GM18858 (cell line): ENCODE data around the gene CD1B.
"Not testable (repeated sequence)": the region's sequence is repeated elsewhere in the genome, so short reads cannot be mapped to it uniquely, and the experiment has no call there.

Source experiments
- ATAC-seq: cut with Tn5 transposase; IDR thresholded peaks from one replicate; pipeline ENCODE4 v1.9.1; 2021; ENCODE audit not compliant: unreplicated experiment

Gene CD1B

DNA sequence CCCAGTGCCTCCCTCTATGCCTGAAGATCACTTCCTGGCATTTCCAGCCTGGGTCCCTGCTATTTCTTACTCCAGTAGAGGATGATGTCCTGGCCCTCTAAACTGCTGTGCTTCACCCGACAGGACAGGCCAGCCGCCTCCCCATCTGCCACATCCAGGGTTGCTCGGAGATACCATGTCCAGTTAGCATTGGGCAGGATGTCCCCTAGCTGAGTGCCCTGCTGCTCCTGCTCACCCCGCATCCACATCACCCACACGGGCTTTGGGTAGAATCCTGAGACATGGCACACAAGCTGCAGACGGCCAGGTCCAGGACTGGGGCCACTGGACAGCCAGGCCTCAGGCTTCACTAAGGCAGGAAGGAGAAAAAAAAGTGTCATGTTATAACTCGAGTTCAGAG is 2.0 kb downstream of the CD1B start:
- ATAC-seq = no peak

DNA sequence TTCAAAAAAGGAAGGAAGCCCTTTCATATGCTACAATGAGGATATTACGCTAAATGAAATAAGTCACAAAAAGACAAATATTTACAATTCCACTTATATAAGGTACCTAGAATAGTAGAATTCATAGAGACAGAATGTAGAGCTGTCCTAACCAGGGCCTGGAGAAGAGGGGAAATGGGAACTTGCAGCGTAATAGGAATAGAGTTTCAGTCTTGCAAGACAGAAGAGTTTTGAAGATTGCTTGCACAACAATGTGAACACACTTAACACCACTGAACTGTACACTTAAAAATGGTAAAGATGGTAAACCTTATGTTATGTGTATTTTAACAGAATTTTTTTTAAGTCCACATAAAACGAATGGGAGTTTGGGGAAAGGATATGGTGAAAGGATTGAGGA is 2.9 kb downstream of the CD1B start:
- no peak for ATAC-seq

DNA sequence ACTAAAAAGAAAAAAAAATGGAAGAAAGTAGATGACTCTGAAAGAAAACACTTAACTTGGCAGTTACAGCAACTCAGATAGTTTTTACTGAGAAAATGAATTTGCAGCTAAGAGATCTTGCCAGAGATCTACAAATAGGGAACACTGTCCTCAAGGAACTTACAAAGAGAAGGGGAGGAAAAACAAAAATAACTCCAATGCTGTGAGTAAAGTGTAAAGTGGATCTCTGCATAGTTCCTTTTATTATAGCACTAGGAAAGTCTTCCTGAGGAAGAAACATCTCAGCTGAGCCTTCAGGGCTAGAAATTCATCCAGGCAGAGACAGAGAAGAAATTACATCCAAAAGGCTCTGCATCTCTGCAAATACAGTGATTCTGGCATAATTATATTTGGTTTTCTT is 3.9 kb downstream of the CD1B start:
- ATAC-seq = no peak

DNA sequence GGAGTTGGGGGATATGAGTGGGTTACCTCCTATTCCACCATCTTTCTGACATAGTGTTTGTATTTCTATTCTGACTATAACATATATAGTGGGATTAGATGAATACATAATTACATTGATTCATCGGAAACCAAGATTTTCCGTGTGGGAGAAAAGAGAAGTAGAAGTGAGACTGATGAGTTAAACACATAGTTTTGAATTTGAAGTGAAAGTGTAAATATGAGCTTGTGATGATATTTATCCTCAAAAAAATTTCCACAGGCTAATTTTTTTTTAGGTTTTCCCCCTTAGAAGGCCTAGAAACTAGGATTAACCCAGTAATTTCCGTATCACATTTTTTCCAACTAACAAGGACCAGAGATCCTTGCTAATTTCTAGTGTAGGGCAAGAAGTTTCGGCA is 6.9 kb downstream of the CD1B start:
- ATAC-seq = no peak

DNA sequence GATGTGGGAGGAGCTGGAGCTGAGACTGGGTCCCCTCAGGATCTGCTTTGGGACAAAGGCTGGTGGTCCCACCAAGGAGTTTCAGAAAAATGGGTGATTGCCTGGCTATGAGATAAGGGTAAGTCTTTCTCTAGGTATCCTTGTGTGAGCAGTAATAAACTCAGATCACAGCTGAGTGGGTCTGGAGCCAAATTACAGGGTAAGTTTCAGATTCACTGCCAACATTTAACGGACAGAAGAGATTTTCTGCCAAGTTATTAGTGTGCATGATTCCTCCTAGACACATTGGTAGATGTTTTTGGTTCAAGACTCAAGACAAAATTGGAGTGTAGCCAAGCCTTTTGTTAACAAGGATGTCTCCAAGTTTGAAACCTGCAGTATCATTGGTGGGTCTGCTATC is 7.5 kb downstream of the CD1B start:
- ATAC-seq = no peak

DNA sequence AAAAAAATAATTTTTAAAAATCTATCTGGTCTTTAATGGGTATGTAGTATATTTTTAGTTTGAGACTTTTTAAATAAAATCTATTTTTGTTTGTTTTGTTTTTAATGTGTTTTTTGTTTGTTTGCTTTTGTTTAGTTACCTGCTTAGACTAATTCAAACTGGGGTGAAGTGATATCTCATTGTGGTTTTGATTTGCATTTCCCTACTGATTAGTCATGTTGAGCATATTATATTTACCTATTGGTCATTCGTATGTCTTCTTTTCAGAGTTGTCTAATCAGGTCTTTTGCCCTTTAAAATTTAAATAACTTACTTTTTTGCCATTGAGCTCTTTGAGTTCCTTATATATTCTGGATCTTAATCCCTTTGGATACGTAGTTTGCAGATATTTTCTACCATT is 20.3 kb downstream of the CD1B start:
- no peak for ATAC-seq

DNA sequence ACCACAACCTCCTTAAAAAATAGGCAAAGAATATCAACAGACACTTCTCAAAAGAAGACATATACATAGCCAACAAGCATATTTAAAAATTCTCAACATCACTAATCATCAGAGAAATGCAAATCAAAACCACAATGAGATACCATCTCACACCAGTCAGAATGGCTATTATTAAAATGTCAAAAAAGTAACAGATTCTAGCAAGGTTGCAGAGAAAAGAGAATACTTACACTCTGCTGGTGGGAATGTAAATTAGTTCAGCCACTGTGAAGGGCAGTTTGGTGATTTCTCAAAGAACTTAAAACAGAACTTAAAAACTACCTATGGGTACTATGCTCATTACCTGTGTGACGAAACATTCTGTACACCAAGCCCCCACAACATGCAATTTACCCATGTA is 20.7 kb downstream of the CD1B start:
- peak; percentile 65 for ATAC-seq

DNA sequence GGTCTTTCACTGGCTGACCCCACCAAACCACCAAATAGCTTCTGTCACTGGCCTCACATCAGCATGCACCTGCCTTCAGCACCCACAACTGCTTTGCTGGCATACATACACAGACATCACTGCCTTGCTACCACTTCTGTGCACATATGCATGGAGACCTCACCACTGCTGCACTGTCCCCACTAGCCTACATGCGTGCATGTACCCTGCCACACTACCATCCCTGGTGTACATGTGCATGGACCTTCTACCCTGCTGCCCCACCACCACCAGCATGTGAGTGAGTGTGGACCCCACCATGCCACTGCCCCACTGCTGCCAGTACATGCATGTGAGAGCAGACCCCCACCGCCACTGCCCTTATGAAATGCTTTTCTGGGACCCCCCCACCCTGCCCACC is 35.5 kb downstream of the CD1B start:
- ATAC-seq = no peak

DNA sequence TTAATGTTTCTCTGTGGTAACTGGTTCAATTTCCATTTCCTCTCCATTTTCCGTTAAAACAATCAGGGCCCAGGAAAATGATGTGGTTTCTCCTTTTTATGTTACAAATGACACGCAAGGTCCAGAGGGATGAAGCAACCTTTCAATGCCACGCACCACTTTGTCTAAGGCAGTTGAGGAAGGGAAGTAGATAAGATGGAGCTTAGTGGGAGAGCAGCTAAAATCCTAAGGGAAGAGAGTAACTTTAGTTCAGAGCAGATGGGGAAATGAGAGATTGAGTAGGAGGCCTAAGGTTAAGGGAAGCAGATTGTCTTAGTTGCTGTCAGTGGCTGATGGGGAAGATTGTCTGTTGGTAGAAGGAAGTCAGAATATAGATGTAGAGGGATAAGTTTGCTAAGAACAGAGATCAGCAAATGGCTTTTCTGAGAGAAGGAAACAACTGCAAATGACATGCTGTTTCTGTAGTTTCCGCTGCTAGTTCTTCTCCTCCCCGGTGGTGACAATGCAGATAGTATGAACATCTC is 40.9 kb downstream of the CD1B start:
- no peak for ATAC-seq

DNA sequence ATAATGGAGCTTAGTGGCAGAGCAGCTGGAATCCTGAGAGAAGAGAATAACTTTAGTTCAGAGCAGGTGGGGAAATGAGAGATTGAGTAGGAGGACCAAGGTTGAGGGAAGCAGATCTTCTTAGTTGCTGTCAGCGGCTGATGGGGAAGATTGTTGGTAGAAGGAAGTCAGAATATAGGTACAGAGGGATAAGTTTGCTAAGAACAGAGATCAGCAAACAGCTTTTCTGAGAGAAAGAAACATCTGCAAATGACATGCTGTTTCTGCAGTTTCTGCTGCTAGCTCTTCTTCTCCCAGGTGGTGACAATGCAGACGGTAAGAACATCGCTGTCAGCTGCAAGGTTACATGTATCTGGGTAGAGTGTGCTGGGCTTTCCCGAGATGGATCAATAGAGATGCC is 41.5 kb downstream of the CD1B start, which contains the start of gene CD1C:
TSS of gene CD1C (plus strand) at position 113 of the 400 bp plus-strand sequence. CDS start at position 255, 142 bp downstream.
- no peak for ATAC-seq

DNA sequence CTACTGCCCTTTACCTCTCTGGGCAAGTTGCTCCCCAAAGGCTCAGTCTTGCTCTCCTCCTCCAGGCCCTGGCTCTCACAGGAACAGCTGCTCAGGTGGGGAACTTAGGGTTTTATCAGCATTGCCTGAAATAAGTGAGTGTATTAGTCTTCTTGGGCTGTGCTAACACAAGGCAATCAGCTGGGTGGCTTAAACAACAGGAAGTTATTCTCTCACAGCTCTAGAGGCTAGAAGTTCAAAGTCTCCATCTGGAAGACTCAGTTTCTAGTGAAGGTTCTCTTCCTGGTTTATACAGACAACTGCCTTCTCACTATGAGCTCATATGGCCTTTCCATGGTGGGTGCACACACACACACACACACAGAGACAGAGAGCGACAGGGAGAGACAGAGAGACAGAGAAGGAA is 44.4 kb downstream of the CD1B start:
- no peak for ATAC-seq

DNA sequence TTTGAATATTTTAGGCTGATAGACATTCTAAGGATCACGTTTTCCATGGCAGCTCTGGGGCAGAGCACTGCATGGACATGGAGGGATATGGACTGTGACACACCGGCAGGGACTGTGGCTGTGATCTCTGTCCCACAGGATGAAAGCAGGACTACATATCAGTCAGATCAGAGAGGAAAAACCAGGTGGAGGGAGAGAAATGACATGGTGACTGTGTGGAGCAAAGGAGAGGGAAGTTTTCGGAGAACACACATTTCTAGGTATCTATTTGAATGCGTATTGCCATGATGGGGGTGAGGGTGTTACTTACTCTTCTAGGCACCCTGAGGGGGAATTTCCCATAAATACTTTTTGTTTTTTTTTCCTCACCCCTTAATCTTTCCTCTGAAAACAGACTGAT is 44.8 kb downstream of the CD1B start:
- ATAC-seq = no peak

DNA sequence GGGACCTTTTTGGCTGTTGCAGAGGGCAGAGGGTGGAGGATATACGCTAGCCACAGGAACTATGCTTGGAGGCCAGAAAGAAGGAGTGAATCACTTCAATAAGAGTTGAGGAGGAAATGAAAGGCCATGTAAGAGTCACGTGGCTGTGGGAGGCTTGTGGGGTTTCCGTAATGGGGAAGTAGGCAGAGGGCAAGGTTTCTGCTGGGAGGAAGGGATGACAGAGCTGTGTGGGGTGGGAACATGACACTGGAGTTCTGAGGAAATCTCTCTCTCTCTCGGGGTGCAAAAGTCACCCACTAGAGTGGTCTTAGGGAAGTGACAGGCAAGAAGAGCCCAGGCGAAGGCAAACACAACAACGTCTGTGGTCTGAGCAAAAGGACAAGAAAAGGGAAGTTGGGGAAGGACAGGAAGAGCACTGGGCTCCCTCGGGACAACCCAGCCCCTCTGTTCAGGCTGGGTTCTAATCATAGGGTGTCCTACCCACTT is 45.5 kb downstream of the CD1B start:
- ATAC-seq = peak; percentile 54

DNA sequence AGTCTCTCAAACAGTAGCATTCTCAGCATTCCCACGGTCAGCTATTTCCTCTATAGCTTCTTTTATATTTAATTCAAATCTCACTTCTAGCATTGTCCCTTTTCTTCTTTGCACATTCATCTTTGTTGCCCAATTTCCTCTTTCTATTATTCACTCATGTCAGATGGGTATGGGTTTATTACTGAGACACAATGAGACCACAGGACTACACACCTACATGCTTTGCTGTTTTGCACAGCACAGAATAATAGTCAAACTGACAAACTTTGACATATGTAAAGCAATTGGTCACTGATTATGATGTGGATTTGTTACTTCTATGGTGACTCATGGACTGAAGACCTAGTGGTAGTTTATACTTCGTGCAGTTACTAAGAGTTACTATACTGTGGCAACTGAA is 47.4 kb downstream of the CD1B start:
- peak; percentile 62 for ATAC-seq

DNA sequence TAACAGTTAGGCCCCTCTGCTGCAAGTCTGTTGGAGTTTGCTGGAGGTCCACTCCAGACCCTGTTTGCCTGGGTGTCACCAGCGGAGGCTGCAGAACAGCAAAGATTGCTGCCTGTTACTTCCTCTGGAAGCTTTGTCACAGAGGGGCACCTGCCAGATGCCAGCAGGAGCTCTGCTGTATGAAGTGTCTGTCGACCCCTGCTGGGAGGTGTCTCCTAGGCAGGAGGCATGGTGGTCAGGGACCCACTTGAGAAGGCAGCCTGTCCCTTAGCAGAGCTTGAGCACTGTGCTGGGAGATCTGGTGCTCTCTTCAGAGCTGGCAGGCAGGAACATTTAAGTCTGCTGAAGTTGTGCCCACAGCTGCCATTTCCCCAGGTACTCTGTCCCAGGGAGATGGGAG is 48.9 kb downstream of the CD1B start:
- ATAC-seq = not testable (repeated sequence)
